HepG2 (cell line): ENCODE data around the gene ABCB11. TPM values are rescaled to one million over a fixed set of nuclear protein-coding genes. Genes with fewer than 3 reads are reported as not detected.

Experiments
- ATAC-seq: fragments of 200-7000 bp; cut with Tn5 transposase; 3 replicates; pipeline ENCODE4 v1.9.1; 2020; ENCODE audit warnings: mild to moderate bottlenecking, moderate library complexity
- BruUV-seq: library from RNA; stranded (reverse); fragments of 400-500 nt; replicated peaks from 2 replicates; lab custom pipeline; 2021; lab: Mats Ljungman, UMichigan
- CTCF ChIA-PET: fragments of 300-600 bp; formaldehyde crosslinking; extraction: SDS; loops from one replicate; lab custom pipeline; 2021; ENCODE audit warnings: low total read pairs, inconsistent platforms, low intra/inter-chr PET ratio; lab: Yijun Ruan, JAX
- POLR2A ChIA-PET: fragments of 350-600 bp; sonication (Branson Sonifier 250); formaldehyde crosslinking; loops from one replicate; lab custom pipeline; 2020; ENCODE audit warnings: antibody characterized with exemption, inconsistent platforms; lab: Yijun Ruan, JAX
- DNase-seq: peaks from one replicate; pipeline ENCODE4 v3.0.0-alpha.2; 2015; ENCODE audit warnings: low spot score
- FAIRE-seq: peaks from 3 replicates; lab custom pipeline; 2011; peaks lifted over from hg19 to GRCh38; lab: Jason Lieb, UNC
- H2AFZ ChIP-seq: one replicate; pipeline ENCODE4 v1.6.1; 2011; ENCODE audit warnings: low read length, inconsistent platforms
- H3K27ac ChIP-seq: fragments of 300-600 bp; 3 replicates; pipeline ENCODE4 v1.8.0; 2011; ENCODE audit warnings: mixed run types, mild to moderate bottlenecking, mixed read lengths, low read length, inconsistent platforms; ENCODE audit not compliant: insufficient read depth; ENCODE audit errors: extremely low read length
- H3K27me3 ChIP-seq, 2 experiments: fragments of 200-600 bp in 1 of 2; 2 replicates in 1 of 2; 3 replicates in 1 of 2; pipeline versions ENCODE4 v1.6.0 to v1.8.0; 2011; ENCODE audit warnings: low read length in 2 of 2, mild to moderate bottlenecking in 2 of 2, moderate library complexity in 2 of 2, inconsistent platforms in 1 of 2; ENCODE audit not compliant: insufficient read depth in 2 of 2, control insufficient read depth in 1 of 2
- H3K36me3 ChIP-seq, 2 experiments: fragments of 200-600 bp in 1 of 2; replicated peaks in 1 of 2; 2 replicates in 1 of 2; 3 replicates in 1 of 2; pipeline versions ENCODE4 v1.5.1 to v1.8.0; 2011; ENCODE audit warnings: low read length in 2 of 2, inconsistent platforms in 1 of 2; ENCODE audit not compliant: insufficient read depth in 2 of 2, control insufficient read depth in 1 of 2
- H3K4me1 ChIP-seq: 2 replicates; pipeline ENCODE4 v1.5.1; 2012; ENCODE audit warnings: low read length, inconsistent platforms; ENCODE audit not compliant: insufficient read depth
- H3K4me2 ChIP-seq: 2 replicates; pipeline ENCODE4 v1.6.0; 2011; ENCODE audit warnings: low read depth, low read length, inconsistent platforms
- H3K4me3 ChIP-seq, 3 experiments: fragments of 200-600 bp in 1 of 3; sonication (generic), shearing (Covaris generic) in 1 of 3; replicated peaks in 1 of 3; 2 replicates each; pipeline ENCODE4 v1.5.1; 2011 to 2016; ENCODE audit warnings: low read length in 3 of 3, inconsistent platforms in 2 of 3, low read depth in 2 of 3, mild to moderate bottlenecking in 2 of 3, control low read depth in 1 of 3, mixed read lengths in 1 of 3; ENCODE audit not compliant: insufficient read depth in 1 of 3
- H3K79me2 ChIP-seq: one replicate; pipeline ENCODE4 v1.6.1; 2011; ENCODE audit warnings: low read length, inconsistent platforms; ENCODE audit not compliant: insufficient read depth
- H3K9ac ChIP-seq: 2 replicates; pipeline ENCODE4 v1.6.0; 2011; ENCODE audit warnings: mild to moderate bottlenecking, low read depth, low read length, inconsistent platforms; ENCODE audit not compliant: insufficient read depth
- H3K9me3 ChIP-seq: 2 replicates; pipeline ENCODE4 v1.5.1; 2012; ENCODE audit warnings: mild to moderate bottlenecking, low read length
- H4K20me1 ChIP-seq: 2 replicates; pipeline ENCODE4 v1.6.0; 2011; ENCODE audit warnings: inconsistent platforms, mild to moderate bottlenecking, low read length, moderate library complexity; ENCODE audit not compliant: insufficient read depth
- CHCHD3 ChIP-seq: sonication (generic); formaldehyde crosslinking; IDR thresholded peaks from 2 replicates; pipeline ENCODE4 v1.8.0; 2022; ENCODE audit warnings: mild to moderate bottlenecking, missing genetic modification reagents, moderate library complexity
- FOSL2 ChIP-seq: sonication (generic); formaldehyde crosslinking; IDR thresholded peaks from 2 replicates; pipeline ENCODE4 v1.4.0; 2020; ENCODE audit warnings: missing genetic modification reagents
- GABPB1 ChIP-seq: IDR thresholded peaks from 2 replicates; pipeline ENCODE4 v1.6.1; 2016; ENCODE audit warnings: mild to moderate bottlenecking, missing genetic modification reagents, moderate library complexity, missing compliant biosample characterization
- GFI1 ChIP-seq: sonication (generic); formaldehyde crosslinking; IDR thresholded peaks from 2 replicates; pipeline ENCODE4 v1.5.0; 2020; ENCODE audit warnings: missing genetic modification reagents, mild to moderate bottlenecking, borderline replicate concordance
- KLF6 ChIP-seq: IDR thresholded peaks from 2 replicates; pipeline ENCODE4 v1.8.0; 2016; ENCODE audit warnings: missing biosample characterization, missing genetic modification reagents
- RAD51 ChIP-seq: fragments of 450-650 bp; IDR thresholded peaks from 2 replicates; pipeline ENCODE4 v1.6.1; 2016; ENCODE audit warnings: borderline replicate concordance
- SKIL ChIP-seq: sonication (generic); formaldehyde crosslinking; IDR thresholded peaks from 2 replicates; pipeline ENCODE4 v1.8.0; 2022; ENCODE audit warnings: missing genetic modification reagents, mild to moderate bottlenecking, moderate library complexity, borderline replicate concordance
- SNAPC2 ChIP-seq: sonication (generic); formaldehyde crosslinking; IDR thresholded peaks from 2 replicates; pipeline ENCODE4 v1.8.1; 2022; ENCODE audit warnings: mild to moderate bottlenecking, missing genetic modification reagents
- ZMAT3 ChIP-seq: sonication (generic); formaldehyde crosslinking; conservative IDR thresholded peaks from 2 replicates; pipeline ENCODE4 v1.7.0; 2021; ENCODE audit warnings: missing genetic modification reagents
- ZNF101 ChIP-seq: sonication (generic); formaldehyde crosslinking; IDR thresholded peaks from 2 replicates; pipeline ENCODE4 v1.4.0; 2020; ENCODE audit warnings: mild to moderate bottlenecking, low read depth, missing genetic modification reagents, borderline replicate concordance
- ZNF280D ChIP-seq: sonication (generic); formaldehyde crosslinking; IDR thresholded peaks from 2 replicates; pipeline ENCODE4 v1.5.1; 2020; ENCODE audit warnings: mild to moderate bottlenecking, missing genetic modification reagents
- ZNF296 ChIP-seq: sonication (generic); formaldehyde crosslinking; conservative IDR thresholded peaks from 2 replicates; pipeline ENCODE4 v1.5.0; 2020; ENCODE audit warnings: mild to moderate bottlenecking, missing genetic modification reagents
- ZNF800 ChIP-seq: sonication (generic); formaldehyde crosslinking; IDR thresholded peaks from 2 replicates; pipeline ENCODE4 v1.4.0; 2020; ENCODE audit warnings: missing genetic modification reagents
- ZUFSP ChIP-seq: sonication (generic); formaldehyde crosslinking; IDR thresholded peaks from 2 replicates; pipeline ENCODE4 v1.9.0; 2021; ENCODE audit warnings: missing genetic modification reagents, mild to moderate bottlenecking, borderline replicate concordance
- WGBS: methylation state at CpG from one replicate; pipeline ENCODE4 v1.1.6; 2017; ENCODE audit warnings: low lambda C conversion rate; 5-methylcytosine and 5-hydroxymethylcytosine counted together
- in situ Hi-C: cut with HindIII; loops from 2 replicates; pipeline ENCODE4 v1.10.0; 2017; ENCODE audit warnings: low pct_unique_long_range_greater_than_20kb; ENCODE audit not compliant: extremely low pct_ligation_motif_present
- intact Hi-C: fragments of 100-400 bp; cut with micrococcal nuclease; formaldehyde crosslinking; loops from one replicate; pipeline ENCODE4 v1.10.0; 2022; ENCODE audit not compliant: unreplicated experiment
- polyA plus RNA-seq, 8 experiments: library from polyadenylated mRNA; depleted of rRNA in 3 of 8; stranded (reverse) in 7 of 8; unstranded in 1 of 8; fragments of >200 nt; fragmentation: Illumina TruSeq in 4 of 8; extraction: Trizol in 4 of 8; gene quantifications; 2 replicates each; pipeline versions ENCODE4 v1.2.1 to v1.2.3, GENCODE V29; 2011 to 2016; ENCODE audit warnings: low read depth in 4 of 8, missing spikeins in 1 of 8, mixed read lengths in 1 of 8; ENCODE audit not compliant: insufficient read depth in 1 of 8
- total RNA-seq, 5 experiments: library from RNA; depleted of rRNA; stranded (reverse); fragments of >200 nt; fragmentation: Illumina TruSeq; extraction: Trizol; gene quantifications; 2 replicates each; pipeline ENCODE4 v1.2.3, GENCODE V29; 2016; ENCODE audit warnings: low read depth in 1 of 5

The ABCB11 gene
- total and polyA plus RNA-seq, 2 of the 13 experiments (the other 11 are each of a cell fraction or from before 2014, with no cell fraction given): not detected

GRCh38 chr2:169011698-169012097 is 19.4 kb downstream of the ABCB11 start:
- Histone ChIP-seq H3K4me2 (no peak overlapping the region), H3K9ac (no peak overlapping the region)
- CTCF ChIA-PET: no interaction called here

More at GRCh38 chr2:169011698-169012097, 19.4 kb downstream of the ABCB11 start:
- H3K27me3 ChIP-seq: no peaks in the 10 kb centered on the region
- H3K79me2 ChIP-seq: no peaks in the 10 kb centered on the region
- no peak for FAIRE-seq
- intact Hi-C loops: no loop called here
- no peak overlapping the region for H3K27ac ChIP-seq
- no peaks in the 10 kb centered on the region for H3K9me3 ChIP-seq
- BruUV-seq: no TSS peak
- no peak for DNase-seq
- no peak for ATAC-seq
- peaks cover 19% of the 10 kb centered on the region for H3K4me1 ChIP-seq
- H3K36me3 ChIP-seq: no peaks in the 10 kb centered on the region
- H4K20me1 ChIP-seq: no peaks in the 10 kb centered on the region
- TF ChIP-seq ZNF296 (CRISPR knock-in tag) (no peak), RAD51 (no peak), ZNF800 (CRISPR knock-in tag) (no peak), GABPB1 (CRISPR knock-in tag) (no peak), ZMAT3 (CRISPR knock-in tag) (no peak), SKIL (CRISPR knock-in tag) (no peak), SNAPC2 (CRISPR knock-in tag) (no peak), KLF6 (CRISPR knock-in tag) (no peak), GFI1 (no peak), ZNF280D (CRISPR knock-in tag) (no peak), ZNF101 (no peak), ZUFSP (CRISPR knock-in tag) (no peak), FOSL2 (CRISPR knock-in tag) (no peak), CHCHD3 (CRISPR knock-in tag) (no peak)
- POLR2A ChIA-PET: no interaction called here
- no peak overlapping the region for H3K4me3 ChIP-seq
- H2AFZ ChIP-seq: no peak overlapping the region
- in situ Hi-C loops: no loop called here
- WGBS: 59% methylated on average over 2 of the region's 2 CpGs
